Left ventricle myocardium inferior (tissue), 1 donor: ENCODE results near the gene KRTAP4-1. TPM values are rescaled to one million over a fixed set of nuclear protein-coding genes. Genes with fewer than 3 reads are reported as not detected.
"Not testable (repeated sequence)": the region's sequence is repeated elsewhere in the genome, so short reads cannot be mapped to it uniquely, and the experiment has no call there.

Source experiments
- DNase-seq: peaks from one replicate; pipeline ENCODE4 v3.0.0-alpha.2; 2020
- H3K27ac ChIP-seq: fragments of 200-600 bp; replicated peaks from 2 replicates; pipeline ENCODE4 v1.8.0; 2021
- H3K27me3 ChIP-seq: fragments of 200-600 bp; 2 replicates; pipeline ENCODE4 v1.8.0; 2021; ENCODE audit warnings: low read depth
- H3K36me3 ChIP-seq: fragments of 200-600 bp; 2 replicates; pipeline ENCODE4 v1.8.0; 2021
- H3K4me1 ChIP-seq: fragments of 200-600 bp; 2 replicates; pipeline ENCODE4 v1.8.0; 2021
- H3K4me3 ChIP-seq: fragments of 200-600 bp; 2 replicates; pipeline ENCODE4 v1.8.0; 2021; ENCODE audit warnings: mild to moderate bottlenecking, moderate library complexity
- H3K9me3 ChIP-seq: fragments of 200-600 bp; replicated peaks from 2 replicates; pipeline ENCODE4 v1.8.0; 2021
- intact Hi-C: fragments of 100-400 bp; cut with micrococcal nuclease; formaldehyde crosslinking; loops from one replicate; pipeline ENCODE4 v1.11.0; 2022
- total RNA-seq: library from RNA; stranded (reverse); fragmentation: NEBNext Ultra II Directional; extraction: Animal tissue kit (Norgen Biotek cat#: 25700); gene quantifications from one replicate; pipeline ENCODE4 v1.2.1, GENCODE V29; 2021
- TF ChIP-seq, protein P1 (sequence below): fragments of 200-600 bp; IDR thresholded peaks from 2 replicates; pipeline ENCODE4 v1.8.0; 2021; ENCODE audit warnings: antibody characterized with exemption, mild to moderate bottlenecking, borderline replicate concordance
- donor health status: DM: no; HTN: yes; CAD: no; lungs with severe emphysema.

Gene KRTAP4-1
- total RNA-seq, 1 donor from 2014 or later = not detected

DNA sequence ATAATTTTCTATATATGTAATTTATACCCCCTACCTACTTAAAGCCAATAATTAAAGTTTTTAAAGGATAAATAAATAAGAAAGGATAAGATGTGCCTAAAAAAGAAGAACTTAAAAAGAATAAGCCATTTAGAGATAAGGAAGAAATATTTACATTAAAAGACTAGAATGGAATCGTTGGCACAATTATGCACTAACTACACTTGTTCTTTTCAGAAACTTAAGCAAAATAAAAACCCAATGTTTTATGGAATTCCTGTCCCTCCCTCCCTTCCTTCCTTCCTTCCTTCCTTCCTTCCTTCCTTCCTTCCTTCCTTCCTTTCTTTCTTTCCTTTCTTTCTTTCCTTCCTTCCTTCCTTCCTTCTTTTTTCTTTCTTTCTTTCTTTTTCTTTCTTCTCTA is 39.9 kb downstream of the KRTAP4-1 start:
- H3K4me1 ChIP-seq = no peaks in the 10 kb centered on the region
- H3K27ac ChIP-seq = no peak overlapping the region
- TF ChIP-seq, protein P1, sequence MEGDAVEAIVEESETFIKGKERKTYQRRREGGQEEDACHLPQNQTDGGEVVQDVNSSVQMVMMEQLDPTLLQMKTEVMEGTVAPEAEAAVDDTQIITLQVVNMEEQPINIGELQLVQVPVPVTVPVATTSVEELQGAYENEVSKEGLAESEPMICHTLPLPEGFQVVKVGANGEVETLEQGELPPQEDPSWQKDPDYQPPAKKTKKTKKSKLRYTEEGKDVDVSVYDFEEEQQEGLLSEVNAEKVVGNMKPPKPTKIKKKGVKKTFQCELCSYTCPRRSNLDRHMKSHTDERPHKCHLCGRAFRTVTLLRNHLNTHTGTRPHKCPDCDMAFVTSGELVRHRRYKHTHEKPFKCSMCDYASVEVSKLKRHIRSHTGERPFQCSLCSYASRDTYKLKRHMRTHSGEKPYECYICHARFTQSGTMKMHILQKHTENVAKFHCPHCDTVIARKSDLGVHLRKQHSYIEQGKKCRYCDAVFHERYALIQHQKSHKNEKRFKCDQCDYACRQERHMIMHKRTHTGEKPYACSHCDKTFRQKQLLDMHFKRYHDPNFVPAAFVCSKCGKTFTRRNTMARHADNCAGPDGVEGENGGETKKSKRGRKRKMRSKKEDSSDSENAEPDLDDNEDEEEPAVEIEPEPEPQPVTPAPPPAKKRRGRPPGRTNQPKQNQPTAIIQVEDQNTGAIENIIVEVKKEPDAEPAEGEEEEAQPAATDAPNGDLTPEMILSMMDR = no peak
- no peak for DNase-seq
- peaks cover 32% of the 10 kb centered on the region for H3K27me3 ChIP-seq
- H3K36me3 ChIP-seq = no peaks in the 10 kb centered on the region
- H3K9me3 ChIP-seq = peaks cover 34% of the 10 kb centered on the region
- no peak overlapping the region for H3K4me3 ChIP-seq
- intact Hi-C loops = no loop called here

DNA sequence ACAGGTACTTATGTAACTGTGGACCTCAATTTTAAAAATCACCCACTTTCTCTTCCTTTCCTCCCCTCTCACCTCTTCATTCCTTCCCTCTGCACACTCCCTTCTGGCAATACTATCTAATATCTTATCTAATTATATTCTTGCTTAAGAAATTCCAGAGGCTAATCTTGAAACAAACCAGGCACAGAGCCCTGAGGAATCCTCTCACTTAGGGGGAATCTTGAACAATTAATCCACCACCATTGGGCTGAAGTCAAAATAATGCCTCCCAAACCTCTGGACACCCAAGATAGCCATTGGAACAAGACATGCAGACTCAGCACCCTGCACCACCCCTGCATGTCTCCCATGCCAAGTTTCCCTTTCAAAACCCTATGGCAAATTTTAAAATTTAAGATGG is 43.4 kb downstream of the KRTAP4-1 start:
- DNase-seq = no peak
- intact Hi-C loops = no loop called here
- Histone ChIP-seq H3K27ac (no peak overlapping the region), H3K9me3 (peaks cover 40% of the 10 kb centered on the region), H3K27me3 (peaks cover 23% of the 10 kb centered on the region), H3K36me3 (no peaks in the 10 kb centered on the region), H3K4me1 (no peaks in the 10 kb centered on the region), H3K4me3 (no peak overlapping the region)
- TF ChIP-seq, protein P1 = no peak

DNA sequence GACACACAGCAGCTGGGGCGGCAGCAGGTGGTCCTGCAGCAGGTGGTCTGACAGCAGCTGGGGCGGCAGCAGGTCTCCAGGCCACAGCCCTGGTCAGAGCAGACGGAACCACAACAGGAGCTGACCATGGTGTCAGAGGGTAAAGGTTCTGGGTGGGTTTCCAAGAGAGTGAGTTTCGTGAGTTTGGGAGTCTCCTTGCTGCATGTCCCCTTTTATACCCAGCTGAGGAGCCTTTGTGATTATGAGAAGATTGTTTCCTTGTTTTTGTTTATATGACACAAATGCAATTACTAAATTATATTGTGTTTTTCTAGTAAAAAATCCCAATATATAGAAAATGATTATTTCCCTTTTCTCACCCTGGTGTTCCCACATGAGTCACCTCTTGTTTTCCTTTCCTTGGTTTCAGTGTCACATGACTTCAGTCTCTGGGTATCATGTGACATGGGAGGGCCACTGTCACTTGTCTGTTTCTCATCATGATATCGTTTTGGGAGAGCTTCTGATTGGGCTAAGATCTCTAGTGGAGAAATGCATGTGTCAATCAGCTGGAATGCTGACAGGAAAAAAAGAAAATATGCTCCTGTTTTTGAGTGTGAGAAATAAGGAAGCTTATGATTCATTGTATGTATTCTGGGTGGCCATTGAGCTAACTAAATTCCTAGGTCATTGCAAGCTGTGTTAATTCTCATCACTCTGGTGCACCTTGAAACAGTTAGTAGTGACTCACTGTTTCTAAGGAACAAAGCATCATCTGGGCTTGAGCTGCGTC is 44.2 kb downstream of the KRTAP4-1 start, which contains the start of gene KRTAP4-6:
Gene KRTAP4-6 (minus strand): TSS at position 185 of the 772 bp plus-strand sequence. CDS start 57 bp downstream, at position 128.
- peaks cover 41% of the 10 kb centered on the region for H3K9me3 ChIP-seq
- H3K27ac ChIP-seq = no peak within 1 kb of the TSS
- no peak for DNase-seq
- no peak within 1 kb of the TSS for H3K4me3 ChIP-seq
- no peaks in the 10 kb centered on the region for H3K36me3 ChIP-seq
- intact Hi-C loops = no loop called here
- no peaks in the 10 kb centered on the region for H3K4me1 ChIP-seq
- TF ChIP-seq, protein P1 = no peak
- peaks cover 23% of the 10 kb centered on the region for H3K27me3 ChIP-seq

GRCh38 chr17:41139865-41140264 is 44.8 kb downstream of the KRTAP4-1 start:
- H3K4me3 ChIP-seq, H3K36me3 ChIP-seq, intact Hi-C loops, H3K27ac ChIP-seq, H3K4me1 ChIP-seq, DNase-seq: not testable (repeated sequence)
- Histone ChIP-seq H3K27me3 (peaks cover 23% of the 10 kb centered on the region), H3K9me3 (peaks cover 41% of the 10 kb centered on the region)

Other genes with a start within 250 kb of the KRTAP4-1 start
- gene KRT23, start 247.3 kb downstream of the KRTAP4-1 start, total RNA-seq = 0.33 TPM
- gene KRT39, start 218.0 kb downstream of the KRTAP4-1 start, total RNA-seq = not detected
- gene KRT40, start 200.6 kb downstream of the KRTAP4-1 start, total RNA-seq = not detected
- gene KRTAP3-3, start 190.7 kb downstream of the KRTAP4-1 start, total RNA-seq = not detected
- gene KRTAP3-2, start 185.0 kb downstream of the KRTAP4-1 start, total RNA-seq = not detected
- not detected for gene KRTAP3-1, start 175.8 kb downstream of the KRTAP4-1 start, total RNA-seq
- gene KRTAP1-5, start 157.7 kb downstream of the KRTAP4-1 start, total RNA-seq = not detected
- gene KRTAP1-4, start 154.7 kb downstream of the KRTAP4-1 start, total RNA-seq = not detected
- not detected for gene KRTAP1-3, start 150.0 kb downstream of the KRTAP4-1 start, total RNA-seq
- gene KRTAP1-1, start 143.5 kb downstream of the KRTAP4-1 start, total RNA-seq = not detected
- gene KRTAP2-1, start 137.6 kb downstream of the KRTAP4-1 start, total RNA-seq = not detected
- gene KRTAP2-2, start 129.7 kb downstream of the KRTAP4-1 start, total RNA-seq = not detected
- not detected for gene KRTAP2-3, start 124.8 kb downstream of the KRTAP4-1 start, total RNA-seq
- gene KRTAP2-4, start 119.0 kb downstream of the KRTAP4-1 start, total RNA-seq = not detected
- gene KRTAP4-7, start 100.8 kb downstream of the KRTAP4-1 start, total RNA-seq = not detected
- not detected for gene KRTAP4-8, start 86.8 kb downstream of the KRTAP4-1 start, total RNA-seq
- gene KRTAP4-16, start 82.7 kb downstream of the KRTAP4-1 start, total RNA-seq = not detected
- gene KRTAP4-9, start 79.5 kb downstream of the KRTAP4-1 start, total RNA-seq = not detected
- not detected for gene KRTAP4-11, start 66.5 kb downstream of the KRTAP4-1 start, total RNA-seq
- not detected for gene KRTAP4-12, start 60.7 kb downstream of the KRTAP4-1 start, total RNA-seq
- not detected for gene KRTAP4-6, start 44.4 kb downstream of the KRTAP4-1 start, total RNA-seq
- gene KRTAP4-5, start 35.1 kb downstream of the KRTAP4-1 start, total RNA-seq = not detected
- gene KRTAP4-4, start 24.2 kb downstream of the KRTAP4-1 start, total RNA-seq = not detected
- not detected for gene KRTAP4-3, start 16.7 kb downstream of the KRTAP4-1 start, total RNA-seq
- not detected for gene KRTAP4-2, start 6.7 kb downstream of the KRTAP4-1 start, total RNA-seq
- gene KRTAP9-1, start 5.0 kb upstream of the KRTAP4-1 start, total RNA-seq = not detected
- gene KRTAP9-2, start 41.7 kb upstream of the KRTAP4-1 start, total RNA-seq = not detected
- gene KRTAP9-3, start 47.5 kb upstream of the KRTAP4-1 start, total RNA-seq = not detected
- not detected for gene KRTAP9-8, start 53.1 kb upstream of the KRTAP4-1 start, total RNA-seq
- gene KRTAP9-4, start 64.8 kb upstream of the KRTAP4-1 start, total RNA-seq = not detected
- not detected for gene KRTAP9-9, start 70.5 kb upstream of the KRTAP4-1 start, total RNA-seq
- gene KRTAP9-6, start 80.5 kb upstream of the KRTAP4-1 start, total RNA-seq = not detected
- not detected for gene KRTAP9-7, start 90.8 kb upstream of the KRTAP4-1 start, total RNA-seq
- gene KRTAP29-1, start 117.9 kb upstream of the KRTAP4-1 start, total RNA-seq = not detected
- gene KRTAP16-1, start 124.4 kb upstream of the KRTAP4-1 start, total RNA-seq = not detected
- not detected for gene KRTAP17-1, start 130.8 kb upstream of the KRTAP4-1 start, total RNA-seq
- not detected for gene KRT33A, start 165.9 kb upstream of the KRTAP4-1 start, total RNA-seq
- gene KRT33B, start 184.9 kb upstream of the KRTAP4-1 start, total RNA-seq = not detected
- gene KRT34, start 197.4 kb upstream of the KRTAP4-1 start, total RNA-seq = not detected
- not detected for gene KRT31, start 212.7 kb upstream of the KRTAP4-1 start, total RNA-seq
- not detected for gene KRT37, start 239.7 kb upstream of the KRTAP4-1 start, total RNA-seq